ENCODE measurements around the gene SLC4A8.

- no peak for TF ChIP-seq CTCF (conservative IDR thresholded peaks at IDR 0.05)
- TF ChIP-seq EZH2 (IDR thresholded peaks at IDR 0.05; ENCODE audit: low read depth): no peak
Observed at GRCh38 chr12:51472984-51473383, 48.4 kb downstream of the SLC4A8 start.
